ENCODE data around the gene LIG3. TPM values are rescaled to one million over a fixed set of nuclear protein-coding genes. Genes with fewer than 3 reads are reported as not detected.

The LIG3 gene
- total and polyA plus RNA-seq, 2 of the 13 experiments (the other 11 are each of a cell fraction or from before 2014, with no cell fraction given), result 34.4 to 36.2 TPM

GRCh38 chr17:34961093-34961911, 19.0 kb upstream of the LIG3 start, which contains the start of the genes CCT6B and ZNF830 (continued):
- TF ChIP-seq, protein P1, sequence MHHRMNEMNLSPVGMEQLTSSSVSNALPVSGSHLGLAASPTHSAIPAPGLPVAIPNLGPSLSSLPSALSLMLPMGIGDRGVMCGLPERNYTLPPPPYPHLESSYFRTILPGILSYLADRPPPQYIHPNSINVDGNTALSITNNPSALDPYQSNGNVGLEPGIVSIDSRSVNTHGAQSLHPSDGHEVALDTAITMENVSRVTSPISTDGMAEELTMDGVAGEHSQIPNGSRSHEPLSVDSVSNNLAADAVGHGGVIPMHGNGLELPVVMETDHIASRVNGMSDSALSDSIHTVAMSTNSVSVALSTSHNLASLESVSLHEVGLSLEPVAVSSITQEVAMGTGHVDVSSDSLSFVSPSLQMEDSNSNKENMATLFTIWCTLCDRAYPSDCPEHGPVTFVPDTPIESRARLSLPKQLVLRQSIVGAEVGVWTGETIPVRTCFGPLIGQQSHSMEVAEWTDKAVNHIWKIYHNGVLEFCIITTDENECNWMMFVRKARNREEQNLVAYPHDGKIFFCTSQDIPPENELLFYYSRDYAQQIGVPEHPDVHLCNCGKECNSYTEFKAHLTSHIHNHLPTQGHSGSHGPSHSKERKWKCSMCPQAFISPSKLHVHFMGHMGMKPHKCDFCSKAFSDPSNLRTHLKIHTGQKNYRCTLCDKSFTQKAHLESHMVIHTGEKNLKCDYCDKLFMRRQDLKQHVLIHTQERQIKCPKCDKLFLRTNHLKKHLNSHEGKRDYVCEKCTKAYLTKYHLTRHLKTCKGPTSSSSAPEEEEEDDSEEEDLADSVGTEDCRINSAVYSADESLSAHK (CRISPR knock-in tag; IDR thresholded peaks at IDR 0.05; ENCODE audit: borderline replicate concordance), result no peak
- TF ChIP-seq ZNF367 (CRISPR knock-in tag; IDR thresholded peaks at IDR 0.05; ENCODE audit: borderline replicate concordance), result peak; percentile 75; the same call in 1 of the 2 replicates
- 0 out of 2 replicates have a peak, but pooled peaks have one; percentile 25 for TF ChIP-seq ZNF44 (CRISPR knock-in tag; IDR thresholded peaks at IDR 0.05)
- TF ChIP-seq ZNF773 (CRISPR knock-in tag; IDR thresholded peaks at IDR 0.05; ENCODE audit: borderline replicate concordance), result no peak
- TF ChIP-seq, protein P2, sequence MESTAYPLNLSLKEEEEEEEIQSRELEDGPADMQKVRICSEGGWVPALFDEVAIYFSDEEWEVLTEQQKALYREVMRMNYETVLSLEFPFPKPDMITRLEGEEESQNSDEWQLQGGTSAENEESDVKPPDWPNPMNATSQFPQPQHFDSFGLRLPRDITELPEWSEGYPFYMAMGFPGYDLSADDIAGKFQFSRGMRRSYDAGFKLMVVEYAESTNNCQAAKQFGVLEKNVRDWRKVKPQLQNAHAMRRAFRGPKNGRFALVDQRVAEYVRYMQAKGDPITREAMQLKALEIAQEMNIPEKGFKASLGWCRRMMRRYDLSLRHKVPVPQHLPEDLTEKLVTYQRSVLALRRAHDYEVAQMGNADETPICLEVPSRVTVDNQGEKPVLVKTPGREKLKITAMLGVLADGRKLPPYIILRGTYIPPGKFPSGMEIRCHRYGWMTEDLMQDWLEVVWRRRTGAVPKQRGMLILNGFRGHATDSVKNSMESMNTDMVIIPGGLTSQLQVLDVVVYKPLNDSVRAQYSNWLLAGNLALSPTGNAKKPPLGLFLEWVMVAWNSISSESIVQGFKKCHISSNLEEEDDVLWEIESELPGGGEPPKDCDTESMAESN (CRISPR knock-in tag; conservative IDR thresholded peaks at IDR 0.05), result no peak
- no peak for TF ChIP-seq FOXK2 (IDR thresholded peaks at IDR 0.05)
- no peak for TF ChIP-seq SUZ12 (IDR thresholded peaks at IDR 0.05; ENCODE audit: low read depth, low read length)
- peak; percentile 81 for TF ChIP-seq YEATS4 (CRISPR knock-in tag; IDR thresholded peaks at IDR 0.05; ENCODE audit: borderline replicate concordance)
- TF ChIP-seq, protein P3, sequence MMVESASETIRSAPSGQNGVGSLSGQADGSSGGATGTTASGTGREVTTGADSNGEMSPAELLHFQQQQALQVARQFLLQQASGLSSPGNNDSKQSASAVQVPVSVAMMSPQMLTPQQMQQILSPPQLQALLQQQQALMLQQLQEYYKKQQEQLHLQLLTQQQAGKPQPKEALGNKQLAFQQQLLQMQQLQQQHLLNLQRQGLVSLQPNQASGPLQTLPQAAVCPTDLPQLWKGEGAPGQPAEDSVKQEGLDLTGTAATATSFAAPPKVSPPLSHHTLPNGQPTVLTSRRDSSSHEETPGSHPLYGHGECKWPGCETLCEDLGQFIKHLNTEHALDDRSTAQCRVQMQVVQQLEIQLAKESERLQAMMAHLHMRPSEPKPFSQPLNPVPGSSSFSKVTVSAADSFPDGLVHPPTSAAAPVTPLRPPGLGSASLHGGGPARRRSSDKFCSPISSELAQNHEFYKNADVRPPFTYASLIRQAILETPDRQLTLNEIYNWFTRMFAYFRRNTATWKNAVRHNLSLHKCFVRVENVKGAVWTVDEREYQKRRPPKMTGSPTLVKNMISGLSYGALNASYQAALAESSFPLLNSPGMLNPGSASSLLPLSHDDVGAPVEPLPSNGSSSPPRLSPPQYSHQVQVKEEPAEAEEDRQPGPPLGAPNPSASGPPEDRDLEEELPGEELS (CRISPR knock-in tag; IDR thresholded peaks at IDR 0.05), result peak; percentile 42; the same call in 1 of the 2 replicates
- peak; percentile 85; the same call in 1 of the 2 replicates for TF ChIP-seq SIN3A (IDR thresholded peaks at IDR 0.05; ENCODE audit: borderline replicate concordance, low read depth, low read length)
- TF ChIP-seq, protein P4, sequence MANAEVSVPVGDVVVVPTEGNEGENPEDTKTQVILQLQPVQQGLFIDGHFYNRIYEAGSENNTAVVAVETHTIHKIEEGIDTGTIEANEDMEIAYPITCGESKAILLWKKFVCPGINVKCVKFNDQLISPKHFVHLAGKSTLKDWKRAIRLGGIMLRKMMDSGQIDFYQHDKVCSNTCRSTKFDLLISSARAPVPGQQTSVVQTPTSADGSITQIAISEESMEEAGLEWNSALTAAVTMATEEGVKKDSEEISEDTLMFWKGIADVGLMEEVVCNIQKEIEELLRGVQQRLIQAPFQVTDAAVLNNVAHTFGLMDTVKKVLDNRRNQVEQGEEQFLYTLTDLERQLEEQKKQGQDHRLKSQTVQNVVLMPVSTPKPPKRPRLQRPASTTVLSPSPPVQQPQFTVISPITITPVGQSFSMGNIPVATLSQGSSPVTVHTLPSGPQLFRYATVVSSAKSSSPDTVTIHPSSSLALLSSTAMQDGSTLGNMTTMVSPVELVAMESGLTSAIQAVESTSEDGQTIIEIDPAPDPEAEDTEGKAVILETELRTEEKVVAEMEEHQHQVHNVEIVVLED (CRISPR knock-in tag; IDR thresholded peaks at IDR 0.05; ENCODE audit: borderline replicate concordance), result peak; percentile 90
- TF ChIP-seq ZNF335 (CRISPR knock-in tag; IDR thresholded peaks at IDR 0.05), result peak; percentile 84
- peak; percentile 98 for TF ChIP-seq POGZ (CRISPR knock-in tag; IDR thresholded peaks at IDR 0.05)
- TF ChIP-seq ZNF792 (CRISPR knock-in tag; IDR thresholded peaks at IDR 0.05), result peak; percentile 65
- no peak for TF ChIP-seq RARA (CRISPR knock-in tag; IDR thresholded peaks at IDR 0.05)
- TF ChIP-seq ZNF230 (CRISPR knock-in tag; IDR thresholded peaks at IDR 0.05), result 0 out of 2 replicates have a peak, but pooled peaks have one; percentile 64
- no peak for TF ChIP-seq SRSF9 (IDR thresholded peaks at IDR 0.05; ENCODE audit: borderline replicate concordance, insufficient read depth, low read depth, low read length, poor library complexity, severe bottlenecking)
- TF ChIP-seq SKI (IDR thresholded peaks at IDR 0.05; ENCODE audit: partially characterized antibody), result no peak
- TF ChIP-seq, protein P5, sequence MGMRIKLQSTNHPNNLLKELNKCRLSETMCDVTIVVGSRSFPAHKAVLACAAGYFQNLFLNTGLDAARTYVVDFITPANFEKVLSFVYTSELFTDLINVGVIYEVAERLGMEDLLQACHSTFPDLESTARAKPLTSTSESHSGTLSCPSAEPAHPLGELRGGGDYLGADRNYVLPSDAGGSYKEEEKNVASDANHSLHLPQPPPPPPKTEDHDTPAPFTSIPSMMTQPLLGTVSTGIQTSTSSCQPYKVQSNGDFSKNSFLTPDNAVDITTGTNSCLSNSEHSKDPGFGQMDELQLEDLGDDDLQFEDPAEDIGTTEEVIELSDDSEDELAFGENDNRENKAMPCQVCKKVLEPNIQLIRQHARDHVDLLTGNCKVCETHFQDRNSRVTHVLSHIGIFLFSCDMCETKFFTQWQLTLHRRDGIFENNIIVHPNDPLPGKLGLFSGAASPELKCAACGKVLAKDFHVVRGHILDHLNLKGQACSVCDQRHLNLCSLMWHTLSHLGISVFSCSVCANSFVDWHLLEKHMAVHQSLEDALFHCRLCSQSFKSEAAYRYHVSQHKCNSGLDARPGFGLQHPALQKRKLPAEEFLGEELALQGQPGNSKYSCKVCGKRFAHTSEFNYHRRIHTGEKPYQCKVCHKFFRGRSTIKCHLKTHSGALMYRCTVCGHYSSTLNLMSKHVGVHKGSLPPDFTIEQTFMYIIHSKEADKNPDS (CRISPR knock-in tag; IDR thresholded peaks at IDR 0.05), result no peak

Measured in HepG2 (cell line).